H1 (cell line): Measurements from ENCODE around the gene AQP12A. TPM values are rescaled to one million over a fixed set of nuclear protein-coding genes. Genes with fewer than 3 reads are reported as not detected.

Source experiments
- CTCF ChIA-PET: fragments of 300-600 bp; sonication (Branson Sonifier 250); formaldehyde crosslinking; loops from one replicate; lab custom pipeline; 2021; ENCODE audit not compliant: partially characterized antibody; lab: Charles Lee
- POLR2A ChIA-PET: fragments of 300-600 bp; sonication (Branson Sonifier 250); formaldehyde crosslinking; loops from one replicate; lab custom pipeline; 2021; ENCODE audit warnings: inconsistent platforms; ENCODE audit not compliant: partially characterized antibody; lab: Charles Lee
- DNase-seq, 2 experiments: peaks; one replicate each; pipeline versions ENCODE4 v3.0.0 to v3.0.0-alpha.2; 2010 to 2022; ENCODE audit warnings: low spot score in 2 of 2, low read depth in 1 of 2, mixed read lengths in 1 of 2
- FAIRE-seq: peaks from 2 replicates; lab custom pipeline; 2011; peaks lifted over from hg19 to GRCh38; lab: Jason Lieb, UNC
- H2AFZ ChIP-seq: 2 replicates; pipeline ENCODE4 v1.8.1; 2012; ENCODE audit warnings: low read length, inconsistent platforms
- H2AK5ac ChIP-seq: 2 replicates; pipeline ENCODE4 v1.6.1; 2013; ENCODE audit warnings: low read depth, low read length
- H2BK120ac ChIP-seq: replicated peaks from 2 replicates; pipeline ENCODE3; 2013; ENCODE audit warnings: low read depth, low read length, inconsistent platforms
- H2BK12ac ChIP-seq: 2 replicates; pipeline ENCODE4 v1.6.1; 2013; ENCODE audit warnings: low read depth, low read length
- H2BK15ac ChIP-seq: 2 replicates; pipeline ENCODE4 v1.6.1; 2013; ENCODE audit warnings: low read length
- H2BK20ac ChIP-seq: 2 replicates; pipeline ENCODE4 v1.6.1; 2013; ENCODE audit warnings: low read length
- H2BK5ac ChIP-seq: 2 replicates; pipeline ENCODE4 v1.6.1; 2013; ENCODE audit warnings: low read depth, low read length
- H3K14ac ChIP-seq: 2 replicates; pipeline ENCODE4 v1.6.1; 2013; ENCODE audit warnings: inconsistent platforms; ENCODE audit not compliant: insufficient read length
- H3K18ac ChIP-seq: 2 replicates; pipeline ENCODE4 v1.6.1; 2013; ENCODE audit warnings: low read length; ENCODE audit errors: extremely low read depth
- H3K23ac ChIP-seq: 2 replicates; pipeline ENCODE4 v1.6.1; 2013; ENCODE audit warnings: inconsistent platforms; ENCODE audit not compliant: insufficient read length
- H3K23me2 ChIP-seq: 2 replicates; pipeline ENCODE4 v1.6.1; 2013; ENCODE audit warnings: low read depth, low read length
- H3K27ac ChIP-seq: 2 replicates; pipeline ENCODE4 v1.6.1; 2011; ENCODE audit warnings: low read depth, low read length, inconsistent platforms
- H3K27me3 ChIP-seq, 4 experiments: replicated peaks in 1 of 4; 1 replicate in 1 of 4; 2 replicates in 3 of 4; pipeline versions ENCODE4 v1.6.1 to v1.8.1; 2011 to 2013; ENCODE audit warnings: low read length in 3 of 4, mild to moderate bottlenecking in 3 of 4, inconsistent platforms in 2 of 4, mixed read lengths in 2 of 4, moderate library complexity in 1 of 4; ENCODE audit not compliant: control insufficient read depth in 3 of 4, insufficient read depth in 3 of 4; ENCODE audit errors: extremely low read depth in 1 of 4
- H3K36me3 ChIP-seq, 4 experiments: 2 replicates each; pipeline versions ENCODE4 v1.6.1 to v1.8.1; 2011 to 2013; ENCODE audit warnings: mild to moderate bottlenecking in 4 of 4, low read length in 3 of 4, moderate library complexity in 2 of 4, control low read depth in 1 of 4, inconsistent platforms in 1 of 4; ENCODE audit not compliant: insufficient read depth in 4 of 4, control insufficient read depth in 2 of 4
- H3K4ac ChIP-seq: replicated peaks from 2 replicates; pipeline ENCODE3; 2013; ENCODE audit warnings: low read length, low read depth, mixed read lengths, inconsistent platforms; ENCODE audit not compliant: insufficient read length
- H3K4me1 ChIP-seq, 4 experiments: replicated peaks in 1 of 4; 1 replicate in 1 of 4; 2 replicates in 3 of 4; pipeline versions ENCODE4 v1.6.1 to v1.8.1; 2011 to 2013; ENCODE audit warnings: low read length in 3 of 4, inconsistent platforms in 2 of 4, mixed read lengths in 1 of 4; ENCODE audit not compliant: insufficient read depth in 4 of 4, control insufficient read depth in 3 of 4
- H3K4me2 ChIP-seq, 2 experiments: 2 replicates each; pipeline versions ENCODE4 v1.6.1 to v1.8.1; 2011 to 2013; ENCODE audit warnings: low read depth in 2 of 2, low read length in 2 of 2, control low read depth in 1 of 2, inconsistent platforms in 1 of 2, mild to moderate bottlenecking in 1 of 2; ENCODE audit not compliant: insufficient read depth in 1 of 2
- H3K4me3 ChIP-seq, 4 experiments: fragments of 200-600, 300-600 bp in 1 of 4; sonication (generic), shearing (Covaris generic), sonication (Bioruptor Twin) in 1 of 4; 2 replicates each; pipeline versions ENCODE4 v1.5.1 to v1.8.1; 2011 to 2016; ENCODE audit warnings: low read length in 4 of 4, low read depth in 3 of 4, control low read depth in 2 of 4, inconsistent platforms in 2 of 4, mild to moderate bottlenecking in 2 of 4, mixed read lengths in 1 of 4, moderate library complexity in 1 of 4; ENCODE audit not compliant: insufficient read depth in 2 of 4; ENCODE audit errors: extremely low read depth in 1 of 4
- H3K56ac ChIP-seq: replicated peaks from 2 replicates; pipeline ENCODE3; 2013; ENCODE audit warnings: low read depth, mild to moderate bottlenecking, mixed read lengths, low read length, inconsistent platforms; ENCODE audit not compliant: insufficient read length
- H3K79me1 ChIP-seq: 2 replicates; pipeline ENCODE4 v1.6.1; 2013; ENCODE audit warnings: low read depth, low read length, control low read depth
- H3K79me2 ChIP-seq, 2 experiments: 2 replicates each; pipeline versions ENCODE4 v1.6.1 to v1.8.1; 2012 to 2013; ENCODE audit warnings: low read length in 2 of 2, mild to moderate bottlenecking in 2 of 2, inconsistent platforms in 1 of 2; ENCODE audit not compliant: insufficient read depth in 2 of 2, control insufficient read depth in 1 of 2
- H3K9ac ChIP-seq, 4 experiments: replicated peaks in 1 of 4; 1 replicate in 1 of 4; 2 replicates in 3 of 4; pipeline versions ENCODE4 v1.6.1 to v1.8.1; 2011 to 2013; ENCODE audit warnings: low read depth in 3 of 4, low read length in 3 of 4, control low read depth in 2 of 4, mild to moderate bottlenecking in 2 of 4, moderate library complexity in 2 of 4, inconsistent platforms in 1 of 4; ENCODE audit errors: extremely low read depth in 1 of 4
- H3K9me3 ChIP-seq, 2 experiments: 2 replicates each; pipeline versions ENCODE4 v1.6.1 to v1.8.1; 2012 to 2013; ENCODE audit warnings: mild to moderate bottlenecking in 2 of 2, moderate library complexity in 2 of 2, control low read depth in 1 of 2, inconsistent platforms in 1 of 2, low read depth in 1 of 2, low read length in 1 of 2, mixed read lengths in 1 of 2; ENCODE audit not compliant: insufficient read depth in 2 of 2
- H4K20me1 ChIP-seq, 2 experiments: replicated peaks in 1 of 2; 2 replicates each; pipeline versions ENCODE3 to v1.8.1; 2011 to 2013; ENCODE audit warnings: inconsistent platforms in 2 of 2, low read length in 2 of 2, mild to moderate bottlenecking in 1 of 2; ENCODE audit not compliant: insufficient read depth in 2 of 2, control insufficient read depth in 1 of 2
- H4K5ac ChIP-seq: 2 replicates; pipeline ENCODE4 v1.6.1; 2013; ENCODE audit warnings: low read length, low read depth, mixed read lengths, inconsistent platforms; ENCODE audit not compliant: insufficient read length
- H4K8ac ChIP-seq: 2 replicates; pipeline ENCODE4 v1.8.0; 2013; ENCODE audit warnings: mild to moderate bottlenecking, moderate library complexity, low read length, inconsistent platforms; ENCODE audit not compliant: insufficient read depth; ENCODE audit errors: extremely low read depth
- H4K91ac ChIP-seq: replicated peaks from 2 replicates; pipeline ENCODE3; 2013; ENCODE audit warnings: low read length, mixed read lengths, inconsistent platforms; ENCODE audit not compliant: insufficient read length
- GABPA ChIP-seq: IDR thresholded peaks from 2 replicates; pipeline ENCODE4 v1.6.1; 2011; ENCODE audit warnings: mild to moderate bottlenecking, low read length, moderate library complexity, borderline replicate concordance; ENCODE audit not compliant: insufficient read depth
- SIX5 ChIP-seq: IDR thresholded peaks from 2 replicates; pipeline ENCODE4 v1.6.1; 2011; ENCODE audit warnings: mild to moderate bottlenecking, low read depth, low read length
- WGBS, 2 experiments: shearing (Covaris generic) in 1 of 2; methylation state at CpG; one replicate each; pipeline versions ENCODE4 v1.1.6 to v1.1.7; 2013 to 2015; ENCODE audit warnings: low lambda C conversion rate in 2 of 2, mixed read lengths in 2 of 2, inconsistent platforms in 1 of 2, low coverage in 1 of 2, missing lambda C conversion rate in 1 of 2; ENCODE audit not compliant: insufficient replicate concordance in 2 of 2, insufficient coverage in 1 of 2, insufficient read length in 1 of 2; ENCODE audit errors: extremely low coverage in 1 of 2, missing lambda C conversion rate in 1 of 2; 5-methylcytosine and 5-hydroxymethylcytosine counted together
- polyA plus RNA-seq, 7 experiments: library from polyadenylated mRNA; depleted of rRNA in 3 of 7; stranded (reverse) in 5 of 7; unstranded in 2 of 7; fragments of >200 nt in 5 of 7; fragments of 200-250 nt in 2 of 7; gene quantifications; 1 replicate in 5 of 7; 2 replicates in 1 of 7; 4 replicates in 1 of 7; pipeline versions ENCODE4 v1.2.1 to v1.2.3, GENCODE V29; 2011 to 2013; ENCODE audit warnings: missing spikeins in 2 of 7, mixed read lengths in 2 of 7
- total RNA-seq: library from RNA; stranded (reverse); fragmentation: NEBNext Ultra II Directional; extraction: Animal tissue kit (Norgen Biotek cat#: 25700); gene quantifications from 2 replicates; pipeline ENCODE4 v1.2.1, GENCODE V29; 2021

Gene AQP12A
- total and polyA plus RNA-seq, 2 of the 8 experiments (the other 6 are each of a cell fraction or from before 2014, with no cell fraction given): not detected

DNA sequence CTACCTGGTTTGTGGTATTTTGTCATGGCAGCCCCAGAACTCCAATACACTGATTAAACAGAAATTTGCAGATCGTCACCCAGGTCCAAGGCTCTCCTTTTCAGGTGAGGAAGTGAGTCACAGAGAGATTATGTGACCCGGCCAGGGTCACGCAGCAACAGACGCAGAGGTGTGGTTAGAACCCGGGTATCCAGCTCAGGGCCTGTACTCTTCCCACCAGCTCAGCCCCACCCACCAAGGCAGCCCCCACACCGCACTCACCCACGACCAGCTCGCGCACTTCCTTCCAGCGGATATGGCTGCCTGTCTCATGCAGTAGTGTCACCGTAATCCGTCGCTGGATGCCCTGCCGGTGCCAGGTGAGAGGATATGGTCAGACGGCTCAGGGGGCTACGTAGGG, 48.1 kb downstream of the AQP12A start:
- H3K27ac ChIP-seq: no peak overlapping the region
- H3K14ac ChIP-seq: no peak overlapping the region
- DNase-seq (no peak), FAIRE-seq (no peak)
- H2BK12ac ChIP-seq: no peak overlapping the region
- H3K18ac ChIP-seq: no peak overlapping the region
- no peak overlapping the region for H3K56ac ChIP-seq
- no peak overlapping the region for H2BK20ac ChIP-seq
- H3K4me1 ChIP-seq: no peaks in the 10 kb centered on the region
- no peak overlapping the region for H3K4me2 ChIP-seq
- peaks cover 31 to 95% (median 71%) of the 10 kb centered on the region in 4 experiments for H3K36me3 ChIP-seq
- TF ChIP-seq SIX5: no peak
- TF ChIP-seq GABPA: no peak
- no peak overlapping the region for H3K23ac ChIP-seq
- H4K20me1 ChIP-seq: peaks cover 12 to 19% of the 10 kb centered on the region in 2 experiments
- H4K8ac ChIP-seq: no peak overlapping the region
- no peak overlapping the region for H2AK5ac ChIP-seq
- H2BK15ac ChIP-seq: no peak overlapping the region
- no peaks in the 10 kb centered on the region for H3K79me2 ChIP-seq
- no peaks in the 10 kb centered on the region; the same call in none of the 2 replicates for H3K79me1 ChIP-seq
- no peak overlapping the region for H2BK5ac ChIP-seq
- H3K4me3 ChIP-seq: no peak overlapping the region
- H2BK120ac ChIP-seq: no peak overlapping the region
- H3K4ac ChIP-seq: no peak overlapping the region
- H3K27me3 ChIP-seq: no peaks in the 10 kb centered on the region
- no peak overlapping the region for H4K91ac ChIP-seq
- WGBS, 2 experiments: 91% methylated on average over 16 of the region's 16 CpGs; no CpG with 5 or more reads in 1 of the 2 experiments
- no peaks in the 10 kb centered on the region for H3K23me2 ChIP-seq
- no peak overlapping the region for H2AFZ ChIP-seq
- H3K9ac ChIP-seq: no peak overlapping the region
- no peak overlapping the region for H4K5ac ChIP-seq
- CTCF ChIA-PET: interaction anchor here (0.8 kb wide), 1 partner anchor 41 kb away, joined by 3 read pairs; no protein-coding TSS in a partner anchor
- POLR2A ChIA-PET: interaction anchor here (0.8 kb wide), 1 partner anchor 35 kb away, joined by 3 read pairs; no protein-coding TSS in a partner anchor
- no peaks in the 10 kb centered on the region for H3K9me3 ChIP-seq
